CD4-positive, alpha-beta T cell treated with Interleukin-4 for 1 hour (primary cell): ENCODE data around the gene FGF12.

Experiments
- DNase-seq, 2 donors: peaks; one replicate each; pipeline ENCODE4 v3.0.0-alpha.2; 2020 to 2022

FGF12 gene

GRCh38 chr3:192171213-192171612, 556.1 kb downstream of the FGF12 start:
- DNase-seq = no peak

- DNase-seq = no peak
These were observed 556.7 kb downstream of the FGF12 start for GRCh38 chr3:192170659-192171058.

GRCh38 chr3:192170031-192170430, 557.3 kb downstream of the FGF12 start:
- DNase-seq = no peak

GRCh38 chr3:192169332-192169915, 557.9 kb downstream of the FGF12 start:
- no peak for DNase-seq

- no peak for DNase-seq
These were observed 559.1 kb downstream of the FGF12 start for GRCh38 chr3:192168202-192168601.

- no peak for DNase-seq
These were observed 561.8 kb downstream of the FGF12 start for GRCh38 chr3:192165552-192165951.

- no peak for DNase-seq
These were observed 565.7 kb downstream of the FGF12 start for GRCh38 chr3:192161661-192162060.

- DNase-seq = no peak
These were observed 571.0 kb downstream of the FGF12 start for GRCh38 chr3:192156382-192156781.

GRCh38 chr3:192155194-192155593, 572.1 kb downstream of the FGF12 start:
- DNase-seq = no peak

GRCh38 chr3:192133271-192133670, 594.1 kb downstream of the FGF12 start:
- DNase-seq = no peak

- DNase-seq = peak in 1 of 2 donors; percentile 14
These were observed 596.7 kb downstream of the FGF12 start for GRCh38 chr3:192130534-192131132.

GRCh38 chr3:192129586-192129985, 597.8 kb downstream of the FGF12 start:
- no peak for DNase-seq

GRCh38 chr3:192128922-192129321, 598.4 kb downstream of the FGF12 start:
- no peak for DNase-seq

- DNase-seq = no peak
These were observed 599.3 kb downstream of the FGF12 start for GRCh38 chr3:192128060-192128459.

GRCh38 chr3:192122832-192123594, 604.3 kb downstream of the FGF12 start:
- DNase-seq = no peak

- DNase-seq = no peak
These were observed 605.4 kb downstream of the FGF12 start for GRCh38 chr3:192121923-192122322.

- no peak for DNase-seq
These were observed 618.5 kb downstream of the FGF12 start for GRCh38 chr3:192108820-192109219.

GRCh38 chr3:192106543-192106942, 620.8 kb downstream of the FGF12 start:
- DNase-seq = no peak

GRCh38 chr3:192092388-192093005, 634.8 kb downstream of the FGF12 start:
- DNase-seq = no peak

- DNase-seq = no peak
These were observed 635.5 kb downstream of the FGF12 start for GRCh38 chr3:192091831-192092230.

- no peak for DNase-seq
These were observed 636.8 kb downstream of the FGF12 start for GRCh38 chr3:192090586-192090985.
